Adrenal gland (tissue), 12 donors: ENCODE measurements around the gene CCL5. TPM values are rescaled to one million over a fixed set of nuclear protein-coding genes. Genes with fewer than 3 reads are reported as not detected.
A peak's percentile ranks its signal among the peaks of the same experiment; 100 is the strongest.

ENCODE experiments used
- DNase-seq, 7 donors: peaks; one replicate each; pipeline ENCODE4 v3.0.0-alpha.2; 2019 to 2020
- H3K27ac ChIP-seq, 5 donors: fragments of 200-600 bp; sonication (generic) in 4 of 5; 1 replicate in 3 of 5; 2 replicates in 2 of 5; pipeline versions ENCODE4 v1.5.1 to v1.8.0; 2016 to 2020; ENCODE audit warnings: mild to moderate bottlenecking in 1 of 5
- H3K27me3 ChIP-seq: fragments of 200-600 bp; 2 replicates; pipeline ENCODE4 v1.8.0; 2021
- H3K36me3 ChIP-seq, 2 donors: fragments of 200-600 bp; replicated peaks in 1 of 2; 1 replicate in 1 of 2; 2 replicates in 1 of 2; pipeline versions ENCODE4 v1.5.1 to v1.8.0; 2018 to 2022
- H3K4me1 ChIP-seq, 2 donors: fragments of 200-600 bp; replicated peaks in 1 of 2; 1 replicate in 1 of 2; 2 replicates in 1 of 2; pipeline versions ENCODE4 v1.5.1 to v1.8.0; 2018 to 2021
- H3K4me3 ChIP-seq, 4 donors: fragments of 200-600 bp; sonication (generic) in 3 of 4; one replicate each; pipeline ENCODE4 v1.5.1; 2016 to 2018
- H3K9me3 ChIP-seq, 3 donors: fragments of 200-600 bp; sonication (generic) in 1 of 3; replicated peaks in 1 of 3; 1 replicate in 2 of 3; 2 replicates in 1 of 3; pipeline versions ENCODE4 v1.5.1 to v1.8.0; 2016 to 2021
- POLR2A ChIP-seq, 2 donors: fragments of 450-650 bp; IDR thresholded peaks; one replicate each; pipeline ENCODE4 v1.6.1; 2017; ENCODE audit warnings: antibody characterized with exemption in 2 of 2, mild to moderate bottlenecking in 2 of 2, moderate library complexity in 1 of 2
- WGBS, 4 donors: extraction: QIAGEN DNeasy Blood & Tissue Kit in 2 of 4; methylation state at CpG; one replicate each; pipeline versions ENCODE4 v1.1.5 to v1.1.7; 2013 to 2017; 5-methylcytosine and 5-hydroxymethylcytosine counted together
- intact Hi-C, 2 donors: fragments of 100-400 bp; cut with DNase I; formaldehyde crosslinking; loops; one replicate each; pipeline versions ENCODE4 v1.14.1 to v1.15.0; 2022 to 2023
- polyA plus RNA-seq, 3 donors: library from polyadenylated mRNA; stranded (reverse); fragments of 200-250 nt in 2 of 3; fragments of 350-450 nt in 1 of 3; fragmentation: Illumina TruSeq in 1 of 3; extraction: RNeasy Lipid Tissue Mini Kit (QIAGEN cat#74804) in 1 of 3; gene quantifications; one replicate each; pipeline ENCODE4 v1.2.3, GENCODE V29; 2013 to 2014
- total RNA-seq, 9 donors: library from RNA; depleted of rRNA in 4 of 9; stranded (reverse); fragments of >200 nt in 4 of 9; fragments of 120-200 nt in 1 of 9; fragmentation: NEBNext Ultra II Directional in 1 of 9; extraction: Animal tissue kit (Norgen Biotek cat#: 25700) in 1 of 9; gene quantifications; one replicate each; pipeline versions ENCODE4 v1.1.0 to v1.2.4, GENCODE V29; 2013 to 2023
- TF ChIP-seq, protein P1 (sequence below), 6 experiments: fragments of 450-650 bp in 4 of 6; fragments of 200-600 bp in 2 of 6; sonication (generic) in 1 of 6; IDR thresholded peaks; 1 replicate in 5 of 6; 2 replicates in 1 of 6; pipeline versions ENCODE4 v1.5.1 to v1.8.0; 2016 to 2021; ENCODE audit warnings: antibody characterized with exemption in 6 of 6, mild to moderate bottlenecking in 2 of 6, moderate library complexity in 1 of 6
- donor health status: healthy with polysubstance abuse.
- donor health status: Bipolar disorder and iron deficiency.
- donor health status: DM: yes; HTN: yes; CAD: no.
- donor health status: DM: no; HTN: no; CAD: no.
- donor health status: DM: no; HTN: no; CAD: no.
- donor health status: DM: yes; HTN: yes; CAD: no.

Gene CCL5
- total and polyA plus RNA-seq, 12 donors = 0.83 to 10.7 (median 4.9) TPM

DNA sequence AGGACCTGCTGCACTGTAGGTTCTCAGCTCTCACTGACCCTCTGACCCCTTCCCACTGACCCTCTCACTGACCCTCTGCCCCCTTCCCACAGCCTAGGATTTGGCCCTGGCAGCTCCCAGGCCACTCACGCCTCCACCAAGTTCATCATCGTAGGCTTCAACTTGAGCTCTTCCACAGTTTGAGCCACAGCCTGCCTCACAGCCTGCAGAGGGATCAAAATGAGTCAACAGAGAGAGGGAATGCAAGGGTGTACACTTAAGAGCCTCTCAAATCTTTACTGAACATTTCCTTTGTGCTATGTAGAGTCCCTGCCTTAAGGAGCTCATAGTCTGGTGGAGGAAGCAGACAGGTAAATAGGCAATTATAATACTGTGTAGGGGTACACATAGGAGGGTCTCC lies 23.6 kb downstream of the CCL5 start:
- no peaks in the 10 kb centered on the region for H3K27me3 ChIP-seq
- H3K27ac ChIP-seq = no peak overlapping the region
- no peak overlapping the region for H3K4me3 ChIP-seq
- no peak for TF ChIP-seq POLR2A (IDR thresholded peaks at IDR 0.05)
- TF ChIP-seq, protein P1, sequence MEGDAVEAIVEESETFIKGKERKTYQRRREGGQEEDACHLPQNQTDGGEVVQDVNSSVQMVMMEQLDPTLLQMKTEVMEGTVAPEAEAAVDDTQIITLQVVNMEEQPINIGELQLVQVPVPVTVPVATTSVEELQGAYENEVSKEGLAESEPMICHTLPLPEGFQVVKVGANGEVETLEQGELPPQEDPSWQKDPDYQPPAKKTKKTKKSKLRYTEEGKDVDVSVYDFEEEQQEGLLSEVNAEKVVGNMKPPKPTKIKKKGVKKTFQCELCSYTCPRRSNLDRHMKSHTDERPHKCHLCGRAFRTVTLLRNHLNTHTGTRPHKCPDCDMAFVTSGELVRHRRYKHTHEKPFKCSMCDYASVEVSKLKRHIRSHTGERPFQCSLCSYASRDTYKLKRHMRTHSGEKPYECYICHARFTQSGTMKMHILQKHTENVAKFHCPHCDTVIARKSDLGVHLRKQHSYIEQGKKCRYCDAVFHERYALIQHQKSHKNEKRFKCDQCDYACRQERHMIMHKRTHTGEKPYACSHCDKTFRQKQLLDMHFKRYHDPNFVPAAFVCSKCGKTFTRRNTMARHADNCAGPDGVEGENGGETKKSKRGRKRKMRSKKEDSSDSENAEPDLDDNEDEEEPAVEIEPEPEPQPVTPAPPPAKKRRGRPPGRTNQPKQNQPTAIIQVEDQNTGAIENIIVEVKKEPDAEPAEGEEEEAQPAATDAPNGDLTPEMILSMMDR (IDR thresholded peaks at IDR 0.05) = no peak
- no peaks in the 10 kb centered on the region for H3K9me3 ChIP-seq
- WGBS, 4 donors = 91 to 98% (median 94%) methylated on average over 2 of the region's 2 CpGs
- no peak for DNase-seq
- peaks cover 0 to 3% of the 10 kb centered on the region in 2 donors for H3K36me3 ChIP-seq
- H3K4me1 ChIP-seq = no peaks in the 10 kb centered on the region
- intact Hi-C loops = loop anchor here in 1 of 2 donors (10.0 kb wide), 2 partner anchors 88 to 288 kb away; partner anchors contain the start of gene LYZL6

DNA sequence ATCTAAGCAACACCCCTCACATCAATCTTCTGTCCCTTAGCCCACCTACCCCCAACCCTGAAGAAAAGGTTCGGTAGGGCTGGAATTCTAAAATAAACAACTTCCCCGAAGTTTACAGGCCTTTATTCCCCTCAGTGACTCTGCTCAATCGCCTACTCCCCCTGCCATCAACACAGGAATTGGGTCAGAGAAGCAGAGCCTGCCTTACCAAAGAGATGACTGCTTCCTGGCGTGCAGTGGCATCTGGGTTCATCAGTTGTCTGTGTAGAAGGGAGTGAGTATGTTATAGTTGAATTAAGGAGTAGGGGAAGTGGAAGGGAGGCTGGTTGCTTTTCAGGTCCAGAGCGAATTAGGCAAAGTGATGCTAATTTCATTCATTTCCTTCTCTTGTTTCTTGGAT lies 24.2 kb downstream of the CCL5 start:
- Histone ChIP-seq H3K9me3 (no peaks in the 10 kb centered on the region), H3K27ac (no peak overlapping the region), H3K36me3 (peaks cover 0 to 3% of the 10 kb centered on the region in 2 donors), H3K4me1 (no peaks in the 10 kb centered on the region), H3K27me3 (no peaks in the 10 kb centered on the region), H3K4me3 (no peak overlapping the region)
- intact Hi-C loops = loop anchor here in 1 of 2 donors (10.0 kb wide), 2 partner anchors 89 to 289 kb away; partner anchors contain the start of gene LYZL6
- TF ChIP-seq, protein P1 (IDR thresholded peaks at IDR 0.05) = no peak
- no peak for TF ChIP-seq POLR2A (IDR thresholded peaks at IDR 0.05)
- DNase-seq = no peak
- 80 to 84% (median 84%) methylated on average over 5 of the region's 5 CpGs for WGBS, 4 donors

DNA sequence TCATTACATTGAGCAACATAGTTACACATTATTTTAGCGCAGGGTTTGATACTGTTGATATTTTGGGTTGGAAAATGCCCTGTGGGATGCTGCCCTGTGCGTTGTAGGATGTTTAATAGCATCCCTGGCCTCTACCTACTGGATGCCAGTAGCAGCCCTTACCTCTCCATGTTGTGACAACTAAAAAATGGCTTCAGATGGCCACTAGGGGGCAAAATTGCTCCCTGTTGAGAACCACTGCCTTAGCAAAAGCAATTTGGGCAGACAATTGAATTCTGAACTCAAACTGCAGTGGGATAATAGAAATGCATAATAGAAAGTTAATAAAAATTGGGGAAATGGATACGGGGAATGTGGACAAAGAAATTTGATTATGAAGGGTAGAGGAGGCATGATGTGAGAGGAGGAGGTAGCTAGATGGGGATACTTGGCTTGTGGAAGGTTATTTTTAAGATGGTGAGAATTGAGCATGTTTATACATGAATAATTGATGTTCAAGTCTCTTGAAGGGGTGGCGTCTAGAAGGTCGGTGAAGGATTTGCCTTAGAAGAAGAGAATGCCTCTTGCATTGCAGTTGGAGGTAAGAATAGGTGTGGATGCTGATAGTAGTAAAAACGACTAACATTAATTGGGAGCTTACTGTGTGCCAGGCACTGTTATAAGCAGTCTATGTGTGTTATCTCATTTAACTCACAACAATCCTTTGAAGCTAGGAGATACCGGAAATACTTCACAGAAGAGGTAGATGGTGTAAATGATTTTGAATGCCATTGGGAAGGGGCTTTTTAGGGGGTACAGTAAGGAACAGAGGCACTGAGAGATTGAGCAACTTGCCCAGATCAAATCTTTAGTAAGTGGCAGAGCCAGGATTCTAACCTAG lies 30.5 kb downstream of the CCL5 start:
- Histone ChIP-seq H3K9me3 (no peaks in the 10 kb centered on the region), H3K36me3 (peaks cover 0 to 37% of the 10 kb centered on the region in 2 donors), H3K4me3 (no peak overlapping the region), H3K4me1 (peaks cover 9 to 21% of the 10 kb centered on the region in 2 donors), H3K27ac (no peak overlapping the region), H3K27me3 (no peaks in the 10 kb centered on the region)
- peak; percentile 43 to 82 (median 65) for DNase-seq
- no peak for TF ChIP-seq POLR2A (IDR thresholded peaks at IDR 0.05)
- TF ChIP-seq, protein P1 (IDR thresholded peaks at IDR 0.05) = peak; percentile 63 to 84 (median 70)
- intact Hi-C loops = loop anchor here in 1 of 2 donors (10.0 kb wide), 2 partner anchors 95 to 295 kb away; partner anchors contain the start of gene LYZL6
- 61 to 70% (median 65%) methylated on average over 7 of the region's 7 CpGs for WGBS, 4 donors

DNA sequence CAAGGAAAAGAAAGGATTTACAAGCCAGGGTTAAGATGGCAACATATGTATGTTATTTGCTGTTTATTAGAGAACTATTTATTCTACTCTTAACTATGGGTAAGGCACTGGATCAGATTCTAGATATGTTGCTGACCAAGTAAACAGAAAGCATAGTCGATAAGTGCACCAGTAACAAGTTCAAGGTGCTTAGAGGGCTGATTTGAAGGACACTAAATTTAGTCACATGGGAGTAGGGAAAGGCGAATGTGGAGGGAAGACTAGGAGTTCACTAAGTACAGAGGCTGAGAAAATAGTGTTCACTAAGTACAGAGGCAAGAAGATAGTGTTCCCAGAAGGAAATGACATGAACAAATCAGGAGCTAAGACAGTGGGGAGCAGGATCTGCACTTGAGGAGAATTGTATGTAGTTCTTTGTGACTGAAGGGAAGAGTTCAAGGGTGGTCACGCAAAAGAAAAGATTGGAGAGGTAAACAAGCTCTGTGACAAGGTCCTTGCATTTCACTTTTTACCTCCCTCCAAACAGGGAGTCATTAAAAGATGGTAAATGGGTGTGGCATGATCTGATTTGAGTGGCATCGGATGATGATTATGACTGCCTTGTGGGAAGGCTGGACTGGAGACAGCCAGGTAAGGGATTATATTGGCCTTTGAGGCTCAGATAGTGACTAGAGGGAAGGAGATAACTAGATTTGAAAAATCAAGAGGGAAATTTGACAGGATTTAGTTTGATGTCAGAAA lies 32.4 kb downstream of the CCL5 start:
- 55 to 64% (median 58%) methylated on average over 4 of the region's 4 CpGs for WGBS, 4 donors
- H3K4me3 ChIP-seq = no peak overlapping the region
- H3K9me3 ChIP-seq = no peaks in the 10 kb centered on the region
- intact Hi-C loops = no loop called here
- H3K27ac ChIP-seq = peak overlapping the region in 1 of 5 donors; percentile 1
- peaks cover 0 to 56% of the 10 kb centered on the region in 2 donors for H3K36me3 ChIP-seq
- H3K4me1 ChIP-seq = peaks cover 9 to 21% of the 10 kb centered on the region in 2 donors
- H3K27me3 ChIP-seq = no peaks in the 10 kb centered on the region
- TF ChIP-seq POLR2A (IDR thresholded peaks at IDR 0.05) = no peak
- TF ChIP-seq, protein P1 (IDR thresholded peaks at IDR 0.05) = no peak
- no peak for DNase-seq
